SK-N-SH treated with all-trans-retinoic acid at 6 μM for 48 hours (cell line): ENCODE data around the gene VHLL.
"Not testable (repeated sequence)": the region's sequence is repeated elsewhere in the genome, so short reads cannot be mapped to it uniquely, and the experiment has no call there.

ENCODE experiments used
- ATAC-seq: fragments of 200-7000 bp; cut with Tn5 transposase; 3 replicates; pipeline ENCODE4 v1.9.1; 2020; ENCODE audit warnings: mild to moderate bottlenecking, moderate library complexity
- ARNTL ChIP-seq: fragments of 450-650 bp; formaldehyde crosslinking; IDR thresholded peaks from 2 replicates; pipeline ENCODE4 v1.5.0; 2020; ENCODE audit warnings: low read depth, mild to moderate bottlenecking, moderate library complexity, borderline replicate concordance
- BACH2 ChIP-seq: fragments of 250-450 bp; sonication (Bioruptor Pico); IDR thresholded peaks from 2 replicates; pipeline ENCODE4 v1.9.0; 2021; ENCODE audit warnings: mild to moderate bottlenecking, borderline replicate concordance
- CREB5 ChIP-seq: fragments of 250-450 bp; sonication (Bioruptor Pico); IDR thresholded peaks from 2 replicates; pipeline ENCODE4 v1.5.1; 2020; ENCODE audit warnings: low read depth, mild to moderate bottlenecking, moderate library complexity
- CSDC2 ChIP-seq: fragments of 250-450 bp; sonication (Bioruptor Pico); IDR thresholded peaks from 2 replicates; pipeline ENCODE4 v1.5.0; 2020; ENCODE audit warnings: mild to moderate bottlenecking, moderate library complexity
- CSRNP3 ChIP-seq: fragments of 250-450 bp; sonication (Bioruptor Pico); IDR thresholded peaks from 2 replicates; pipeline ENCODE4 v1.5.1; 2021; ENCODE audit warnings: mild to moderate bottlenecking, moderate library complexity
- ISL1 ChIP-seq: fragments of 250-450 bp; sonication (Bioruptor Pico); IDR thresholded peaks from 2 replicates; pipeline ENCODE4 v2.1.2; 2022; ENCODE audit warnings: mild to moderate bottlenecking, moderate library complexity
- OSR1 ChIP-seq: fragments of 250-450 bp; sonication (Bioruptor Pico); IDR thresholded peaks from 2 replicates; pipeline ENCODE4 v1.8.0; 2022; ENCODE audit warnings: moderate library complexity, mild to moderate bottlenecking, inconsistent platforms
- PATZ1 ChIP-seq: fragments of 250-450 bp; sonication (Bioruptor Pico); IDR thresholded peaks from 2 replicates; pipeline ENCODE4 v1.8.0; 2020; ENCODE audit warnings: mild to moderate bottlenecking, moderate library complexity, borderline replicate concordance
- POU6F1 ChIP-seq: fragments of 250-450 bp; sonication (Bioruptor Pico); IDR thresholded peaks from 2 replicates; pipeline ENCODE4 v1.8.0; 2021; ENCODE audit warnings: low read depth, mild to moderate bottlenecking, moderate library complexity, borderline replicate concordance
- PPARA ChIP-seq: fragments of 250-450 bp; sonication (Bioruptor Pico); IDR thresholded peaks from 2 replicates; pipeline ENCODE4 v1.5.0; 2020; ENCODE audit warnings: mild to moderate bottlenecking, borderline replicate concordance
- RARB ChIP-seq: fragments of 250-450 bp; sonication (Bioruptor Pico); IDR thresholded peaks from 2 replicates; pipeline ENCODE4 v1.8.0; 2021; ENCODE audit warnings: mild to moderate bottlenecking, moderate library complexity
- SNAI2 ChIP-seq: fragments of 250-450 bp; sonication (Bioruptor Pico); IDR thresholded peaks from 2 replicates; pipeline ENCODE4 v1.5.0; 2020; ENCODE audit warnings: mild to moderate bottlenecking, moderate library complexity
- TCF4 ChIP-seq: fragments of 250-450 bp; sonication (Bioruptor Pico); IDR thresholded peaks from 2 replicates; pipeline ENCODE4 v1.8.0; 2021; ENCODE audit warnings: mild to moderate bottlenecking, moderate library complexity, borderline replicate concordance
- TOX ChIP-seq: fragments of 250-450 bp; sonication (Bioruptor Pico); IDR thresholded peaks from 2 replicates; pipeline ENCODE4 v1.8.0; 2021; ENCODE audit warnings: mild to moderate bottlenecking, moderate library complexity, borderline replicate concordance
- TSHZ2 ChIP-seq: fragments of 250-450 bp; sonication (Bioruptor Pico); IDR thresholded peaks from 2 replicates; pipeline ENCODE4 v1.5.0; 2020; ENCODE audit warnings: mild to moderate bottlenecking, moderate library complexity
- ZC3H10 ChIP-seq: fragments of 250-450 bp; sonication (Bioruptor Pico); IDR thresholded peaks from 2 replicates; pipeline ENCODE4 v1.5.1; 2021; ENCODE audit warnings: mild to moderate bottlenecking, moderate library complexity
- ZFP3 ChIP-seq: fragments of 250-450 bp; sonication (Bioruptor Pico); IDR thresholded peaks from 2 replicates; pipeline ENCODE4 v1.5.0; 2020; ENCODE audit warnings: mild to moderate bottlenecking, moderate library complexity
- ZFP30 ChIP-seq: fragments of 450-650 bp; formaldehyde crosslinking; IDR thresholded peaks from 2 replicates; pipeline ENCODE4 v1.5.0; 2022; ENCODE audit warnings: mild to moderate bottlenecking, moderate library complexity
- ZNF565 ChIP-seq: fragments of 450-650 bp; formaldehyde crosslinking; conservative IDR thresholded peaks from 2 replicates; pipeline ENCODE4 v1.5.0; 2020; ENCODE audit warnings: low read depth, mild to moderate bottlenecking, moderate library complexity
- ZNF8 ChIP-seq: fragments of 450-650 bp; formaldehyde crosslinking; IDR thresholded peaks from 2 replicates; pipeline ENCODE4 v1.5.0; 2020; ENCODE audit warnings: mild to moderate bottlenecking, moderate library complexity

The VHLL gene

GRCh38 chr1:156336242-156336641 is 37.1 kb upstream of the VHLL start:
- TF ChIP-seq OSR1 (CRISPR knock-in tag), result no peak
- no peak for TF ChIP-seq CSRNP3 (CRISPR knock-in tag)
- TF ChIP-seq ZFP30 (CRISPR knock-in tag), result no peak
- no peak for TF ChIP-seq CSDC2 (CRISPR knock-in tag)
- no peak for TF ChIP-seq ISL1 (CRISPR knock-in tag)
- ATAC-seq, result no peak

GRCh38 chr1:156323179-156323578 is 24.1 kb upstream of the VHLL start:
- ATAC-seq, result not testable (repeated sequence)

- TF ChIP-seq TOX (no peak), BACH2 (CRISPR knock-in tag) (no peak), PPARA (CRISPR knock-in tag) (no peak), SNAI2 (CRISPR knock-in tag) (no peak), RARB (CRISPR knock-in tag) (no peak), CSRNP3 (CRISPR knock-in tag) (no peak), ARNTL (CRISPR knock-in tag) (no peak), ZC3H10 (CRISPR knock-in tag) (no peak), TSHZ2 (no peak), CSDC2 (CRISPR knock-in tag) (no peak), PATZ1 (CRISPR knock-in tag) (no peak), ZNF8 (CRISPR knock-in tag) (no peak), TCF4 (CRISPR knock-in tag) (no peak), ZNF565 (CRISPR knock-in tag) (no peak), ZFP3 (CRISPR knock-in tag) (no peak), CREB5 (no peak), POU6F1 (CRISPR knock-in tag) (no peak)
- no peak for ATAC-seq
Observed at GRCh38 chr1:156320560-156320959, 21.5 kb upstream of the VHLL start.
